CD14-positive monocyte (primary cell): ENCODE results near the gene DENND4C. TPM values are rescaled to one million over a fixed set of nuclear protein-coding genes. Genes with fewer than 3 reads are reported as not detected.

Experiments
- DNase-seq, 3 donors: peaks; one replicate each; pipeline ENCODE4 v3.0.0-alpha.2; 2011 to 2022
- H2AFZ ChIP-seq: 2 replicates; pipeline ENCODE4 v1.6.0; 2012; ENCODE audit warnings: mild to moderate bottlenecking, low read depth, low read length, inconsistent platforms; ENCODE audit not compliant: insufficient read depth, poor library complexity, severe bottlenecking
- H3K27ac ChIP-seq, 2 donors: 1 replicate in 1 of 2; 2 replicates in 1 of 2; pipeline ENCODE4 v1.5.1; 2012 to 2013; ENCODE audit warnings: low read length in 2 of 2, control low read depth in 1 of 2, inconsistent platforms in 1 of 2, low read depth in 1 of 2, mild to moderate bottlenecking in 1 of 2
- H3K27me3 ChIP-seq, 2 donors: one replicate each; pipeline versions ENCODE4 v1.6.0 to v1.6.1; 2011 to 2013; ENCODE audit warnings: low read length in 2 of 2; ENCODE audit not compliant: control insufficient read depth in 2 of 2, insufficient read depth in 2 of 2
- H3K36me3 ChIP-seq, 2 donors: replicated peaks in 1 of 2; 1 replicate in 1 of 2; 2 replicates in 1 of 2; pipeline versions ENCODE4 v1.5.1 to v1.6.1; 2012 to 2013; ENCODE audit warnings: low read length in 2 of 2, control low read depth in 1 of 2, inconsistent platforms in 1 of 2, mild to moderate bottlenecking in 1 of 2; ENCODE audit not compliant: insufficient read depth in 2 of 2, control insufficient read depth in 1 of 2
- H3K4me1 ChIP-seq, 2 donors: 1 replicate in 1 of 2; 2 replicates in 1 of 2; pipeline versions ENCODE4 v1.5.1 to v1.6.1; 2012 to 2013; ENCODE audit warnings: low read length in 2 of 2, control low read depth in 1 of 2, inconsistent platforms in 1 of 2, mild to moderate bottlenecking in 1 of 2, moderate library complexity in 1 of 2; ENCODE audit not compliant: insufficient read depth in 2 of 2, control insufficient read depth in 1 of 2
- H3K4me2 ChIP-seq: replicated peaks from 2 replicates; pipeline ENCODE3; 2012; ENCODE audit warnings: low read length, moderate library complexity, mild to moderate bottlenecking; ENCODE audit not compliant: poor library complexity, severe bottlenecking; ENCODE audit errors: extremely low read depth
- H3K4me3 ChIP-seq, 3 experiments: fragments of 200-600 bp in 1 of 3; sonication (generic) in 1 of 3; replicated peaks in 1 of 3; 1 replicate in 2 of 3; 2 replicates in 1 of 3; pipeline ENCODE4 v1.5.1; 2011 to 2013; ENCODE audit warnings: low read length in 3 of 3, mild to moderate bottlenecking in 3 of 3, control low read depth in 2 of 3, low read depth in 2 of 3, inconsistent platforms in 1 of 3, moderate library complexity in 1 of 3
- H3K79me2 ChIP-seq: 2 replicates; pipeline ENCODE4 v1.6.0; 2012; ENCODE audit warnings: mild to moderate bottlenecking, control low read depth, inconsistent platforms, low read length, moderate library complexity; ENCODE audit not compliant: insufficient read depth
- H3K9ac ChIP-seq: 2 replicates; pipeline ENCODE4 v1.6.0; 2017; ENCODE audit warnings: low read length, mild to moderate bottlenecking; ENCODE audit not compliant: insufficient read depth, poor library complexity, severe bottlenecking
- H3K9me3 ChIP-seq, 2 donors: replicated peaks in 1 of 2; 1 replicate in 1 of 2; 2 replicates in 1 of 2; pipeline versions ENCODE4 v1.5.1 to v1.6.1; 2012 to 2013; ENCODE audit warnings: low read length in 2 of 2, control low read depth in 1 of 2; ENCODE audit not compliant: control insufficient read depth in 1 of 2, insufficient read depth in 1 of 2
- H4K20me1 ChIP-seq: 2 replicates; pipeline ENCODE4 v1.6.0; 2012; ENCODE audit warnings: mild to moderate bottlenecking, low read length, control low read depth, moderate library complexity; ENCODE audit not compliant: insufficient read depth
- H3K27ac Mint-ChIP-seq, 7 donors: one replicate each; pipeline ENCODE4 v1.8.0; 2020; ENCODE audit warnings: mild to moderate bottlenecking in 7 of 7, mixed read lengths in 7 of 7, moderate library complexity in 6 of 7, inconsistent platforms in 2 of 7
- H3K27me3 Mint-ChIP-seq, 3 donors: one replicate each; pipeline ENCODE4 v1.8.0; 2021 to 2022; ENCODE audit warnings: low read depth in 3 of 3, mild to moderate bottlenecking in 3 of 3, mixed read lengths in 3 of 3, moderate library complexity in 3 of 3, inconsistent platforms in 1 of 3
- H3K36me3 Mint-ChIP-seq, 2 donors: one replicate each; pipeline ENCODE4 v1.8.0; 2020; ENCODE audit warnings: mixed read lengths in 2 of 2, inconsistent platforms in 1 of 2, mild to moderate bottlenecking in 1 of 2
- H3K4me1 Mint-ChIP-seq: one replicate; pipeline ENCODE4 v1.8.0; 2020; ENCODE audit warnings: mild to moderate bottlenecking, mixed read lengths
- H3K4me3 Mint-ChIP-seq, 2 donors: one replicate each; pipeline ENCODE4 v1.8.0; 2020; ENCODE audit warnings: mild to moderate bottlenecking in 2 of 2, mixed read lengths in 2 of 2, moderate library complexity in 1 of 2
- H3K9me3 Mint-ChIP-seq, 7 donors: one replicate each; pipeline ENCODE4 v1.8.0; 2020 to 2022; ENCODE audit warnings: mixed read lengths in 7 of 7, mild to moderate bottlenecking in 6 of 7, moderate library complexity in 6 of 7, inconsistent platforms in 2 of 7
- CTCF ChIP-seq: fragments of 200-600 bp; IDR thresholded peaks from one replicate; pipeline ENCODE4 v1.8.0; 2022; ENCODE audit warnings: antibody characterized with exemption, mild to moderate bottlenecking
- WGBS: methylation state at CpG from one replicate; pipeline ENCODE4 v1.1.5; 2013; ENCODE audit warnings: missing lambda C conversion rate; ENCODE audit not compliant: insufficient coverage; 5-methylcytosine and 5-hydroxymethylcytosine counted together
- intact Hi-C, 2 donors: fragments of 100-400 bp; cut with micrococcal nuclease; formaldehyde crosslinking; loops; one replicate each; pipeline versions ENCODE4 v1.15.0 to v1.15.1; 2023
- polyA plus RNA-seq, 3 donors: library from polyadenylated mRNA; depleted of rRNA in 1 of 3; unstranded in 2 of 3; stranded (reverse) in 1 of 3; fragments of 300-500 nt in 2 of 3; fragments of >200 nt in 1 of 3; fragmentation: Illumina TruSeq in 2 of 3; gene quantifications; 1 replicate in 2 of 3; 2 replicates in 1 of 3; pipeline ENCODE4 v1.2.3, GENCODE V29; 2012 to 2021

DENND4C gene
- polyA plus RNA-seq, 3 donors = 8.1 to 15.4 (median 12.7) TPM

GRCh38 chr9:19188771-19189170 lies 41.7 kb upstream of the DENND4C start:
- H3K36me3 ChIP-seq = no peaks in the 10 kb centered on the region
- Mint-ChIP-seq H3K4me1 (peaks cover 20% of the 10 kb centered on the region), H3K4me3 (no peak overlapping the region), H3K9me3 (peaks cover 0 to 2% (median 0%) of the 10 kb centered on the region in 7 donors), H3K27me3 (peaks cover 0 to 5% (median 3%) of the 10 kb centered on the region in 3 donors), H3K36me3 (no peaks in the 10 kb centered on the region), H3K27ac (peak overlapping the region in 1 of 7 donors; percentile 50)
- H3K4me1 ChIP-seq = peaks cover 12 to 15% of the 10 kb centered on the region in 2 donors
- H3K27ac ChIP-seq = no peak overlapping the region
- H2AFZ ChIP-seq = no peak overlapping the region
- H4K20me1 ChIP-seq = no peaks in the 10 kb centered on the region
- H3K9ac ChIP-seq = no peak overlapping the region
- WGBS = 94% methylated on average over 3 of the region's 5 CpGs
- TF ChIP-seq CTCF = no peak
- no peak for DNase-seq
- H3K27me3 ChIP-seq = no peaks in the 10 kb centered on the region
- no peaks in the 10 kb centered on the region for H3K79me2 ChIP-seq
- intact Hi-C loops = no loop called here
- H3K4me3 ChIP-seq = no peak overlapping the region
- no peak overlapping the region for H3K4me2 ChIP-seq
- no peaks in the 10 kb centered on the region for H3K9me3 ChIP-seq

- no peaks in the 10 kb centered on the region for H3K27me3 ChIP-seq
- H3K79me2 ChIP-seq = no peaks in the 10 kb centered on the region
- no peaks in the 10 kb centered on the region for H3K9me3 ChIP-seq
- H4K20me1 ChIP-seq = no peaks in the 10 kb centered on the region
- WGBS = no CpG with 5 or more reads among the region's 1 CpG
- H3K36me3 ChIP-seq = no peaks in the 10 kb centered on the region
- H3K36me3 Mint-ChIP-seq = no peaks in the 10 kb centered on the region
- no peak for TF ChIP-seq CTCF
- no peak for DNase-seq
- H3K4me3 ChIP-seq = no peak overlapping the region
- H3K27me3 Mint-ChIP-seq = peaks cover 4 to 7% (median 6%) of the 10 kb centered on the region in 3 donors
- H2AFZ ChIP-seq = no peak overlapping the region
- H3K27ac ChIP-seq = no peak overlapping the region
- no peak overlapping the region for H3K4me3 Mint-ChIP-seq
- H3K9ac ChIP-seq = no peak overlapping the region
- intact Hi-C loops = no loop called here
- H3K4me1 Mint-ChIP-seq = no peaks in the 10 kb centered on the region
- no peaks in the 10 kb centered on the region for H3K4me1 ChIP-seq
- peak overlapping the region in 1 of 7 donors; percentile 2 for H3K27ac Mint-ChIP-seq
- peaks cover 0 to 2% (median 0%) of the 10 kb centered on the region in 7 donors for H3K9me3 Mint-ChIP-seq
- H3K4me2 ChIP-seq = no peak overlapping the region
Observed at GRCh38 chr9:19192202-19193028, 38.1 kb upstream of the DENND4C start.
